T-helper 2 cell treated with Interferon-gamma antibody and Interleukin-4, amounts not matched to agents 100 ng/mL and 5 ng/mL, for 36 hours (primary cell): ENCODE results near the gene ISG20L2. TPM values are rescaled to one million over a fixed set of nuclear protein-coding genes. Genes with fewer than 3 reads are reported as not detected.

Experiments used
- total RNA-seq: library from RNA; stranded (reverse); gene quantifications from 2 replicates; pipeline ENCODE4 v1.2.3, GENCODE V29; 2022

ISG20L2 gene
- total RNA-seq, 1 donor from 2014 or later, result 59.3 TPM

Other genes starting within 250 kb of the ISG20L2 start
- 29.7 and 34.2 TPM in 2 replicates for gene MEF2D, start 228.0 kb downstream of the ISG20L2 start, total RNA-seq
- gene IQGAP3, start 156.2 kb downstream of the ISG20L2 start, total RNA-seq, result 16.1 and 16.4 TPM in 2 replicates
- gene TTC24, start 149.0 kb downstream of the ISG20L2 start, total RNA-seq, result 1.2 and 2.3 TPM in 2 replicates
- 59.9 and 64.5 TPM in 2 replicates for gene NAXE, start 137.0 kb downstream of the ISG20L2 start, total RNA-seq
- gene GPATCH4, start 127.3 kb downstream of the ISG20L2 start, total RNA-seq, result 50.4 and 53.5 TPM in 2 replicates
- 0.11 TPM in 1 of 2 replicates, not detected in the other for gene HAPLN2, start 109.4 kb downstream of the ISG20L2 start, total RNA-seq
- gene BCAN, start 86.6 kb downstream of the ISG20L2 start, total RNA-seq, result not detected in 2 replicates
- gene NES, start 51.4 kb downstream of the ISG20L2 start, total RNA-seq, result not detected in 2 replicates
- gene CRABP2, start 23.2 kb downstream of the ISG20L2 start, total RNA-seq, result 1.6 and 2.1 TPM in 2 replicates
- 29.8 and 34.7 TPM in 2 replicates for gene METTL25B, start 297 bp downstream of the ISG20L2 start, total RNA-seq
- 71.9 and 75.7 TPM in 2 replicates for gene MRPL24, start 12.3 kb upstream of the ISG20L2 start, total RNA-seq
- 253 and 257 TPM in 2 replicates for gene HDGF, start 22.9 kb upstream of the ISG20L2 start, total RNA-seq
- 83.3 and 85.5 TPM in 2 replicates for gene PRCC, start 38.8 kb upstream of the ISG20L2 start, total RNA-seq
- 94.7 and 96.1 TPM in 2 replicates for gene SH2D2A, start 88.1 kb upstream of the ISG20L2 start, total RNA-seq
- 0.14 TPM in 1 of 2 replicates, not detected in the other for gene INSRR, start 130.4 kb upstream of the ISG20L2 start, total RNA-seq
- 12.7 and 13.4 TPM in 2 replicates for gene NTRK1, start 132.1 kb upstream of the ISG20L2 start, total RNA-seq
- 0.09 TPM in 2 replicates for gene PEAR1, start 165.0 kb upstream of the ISG20L2 start, total RNA-seq
- not detected in 2 replicates for gene LRRC71, start 191.9 kb upstream of the ISG20L2 start, total RNA-seq